ENCODE data around the gene OSBPL6.

Gene OSBPL6

DNA sequence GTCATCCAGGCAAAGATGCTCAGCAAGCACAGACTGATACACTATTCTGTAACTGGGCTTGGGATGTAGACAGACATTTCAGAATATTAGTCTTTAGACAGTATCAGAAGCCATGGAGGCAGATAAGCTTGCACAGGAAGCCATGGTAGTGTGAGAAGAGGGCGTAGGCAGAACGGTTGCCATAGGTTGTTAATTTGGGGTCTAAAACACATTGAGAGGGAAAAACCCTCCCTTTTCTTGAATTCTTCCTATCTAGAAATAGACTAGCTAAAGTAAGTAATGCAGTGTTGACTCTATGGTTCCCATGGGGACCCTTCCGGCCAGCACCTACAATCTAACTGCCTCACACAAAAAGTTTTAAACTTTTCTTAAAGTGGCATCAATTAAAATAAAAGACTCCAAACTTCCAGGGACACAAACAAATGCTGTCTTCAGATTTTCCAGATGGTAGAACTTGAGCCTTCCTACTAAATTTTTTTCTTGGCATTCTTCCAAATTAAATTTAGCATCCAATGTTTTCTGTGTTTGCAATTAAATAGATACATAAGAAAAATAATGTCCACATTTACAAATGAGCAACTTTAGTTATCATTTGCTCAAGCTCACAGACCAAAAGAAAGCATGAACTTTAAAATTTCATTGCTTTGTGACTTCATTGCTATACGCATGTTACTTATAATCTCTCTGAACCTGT lies 254.8 kb downstream of the OSBPL6 start:
- no peak for DNase-seq (ENCODE audit: low read depth in 2 of 2)

DNA sequence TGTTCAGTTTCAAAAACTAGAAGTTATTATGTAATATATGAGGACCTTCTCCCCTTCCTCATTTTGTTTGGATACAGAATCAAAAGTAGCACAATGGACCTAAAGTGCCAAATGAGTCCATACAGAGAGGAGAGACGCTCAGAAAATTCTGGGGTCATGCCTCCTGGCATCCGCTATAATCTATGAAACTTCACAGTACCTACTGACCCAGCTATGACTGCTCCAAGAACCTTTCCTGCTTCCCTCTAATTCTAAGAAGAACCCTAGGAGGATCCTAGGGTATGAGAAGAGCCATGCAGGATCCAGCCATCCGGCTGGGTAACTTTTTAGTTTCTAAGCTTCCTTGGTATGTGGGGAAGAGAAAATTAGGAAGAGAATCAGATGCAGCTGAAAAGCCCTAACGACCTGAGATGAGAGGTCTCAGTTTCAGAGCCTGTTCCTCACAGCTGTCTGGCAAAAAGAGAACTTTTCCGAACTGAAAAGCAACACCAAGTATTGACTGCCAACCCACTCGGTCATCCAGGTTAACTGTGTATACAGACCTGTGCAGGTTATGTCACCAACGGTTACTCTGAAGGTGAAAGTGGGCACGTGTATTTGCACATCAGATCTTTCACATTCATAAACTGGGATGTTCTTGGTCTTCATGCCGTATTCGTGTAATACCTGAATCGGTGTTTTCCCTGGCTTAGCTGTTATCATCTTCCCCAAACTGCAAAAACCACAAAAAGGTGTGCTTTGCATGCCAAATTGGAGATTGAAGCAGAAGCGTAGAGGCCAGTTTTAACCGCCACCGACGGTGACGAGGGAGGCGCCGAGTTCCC lies 255.6 kb downstream of the OSBPL6 start:
- no peak for DNase-seq (ENCODE audit: low read depth in 2 of 2)

DNA sequence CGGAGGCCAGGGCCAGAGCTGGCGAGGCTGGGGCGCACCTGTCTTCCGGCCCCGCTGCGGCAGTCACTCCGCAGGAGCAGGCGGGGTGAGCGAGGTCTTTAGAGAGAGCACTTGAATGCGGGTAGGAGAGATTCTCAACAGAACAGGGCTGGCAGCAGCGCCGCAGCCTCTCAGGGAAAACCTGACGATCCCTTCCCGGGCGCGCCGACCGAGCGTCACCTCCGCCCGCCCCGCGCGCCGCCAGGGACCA lies 256.1 kb downstream of the OSBPL6 start:
- no peak for DNase-seq (ENCODE audit: low read depth in 2 of 2)

DNA sequence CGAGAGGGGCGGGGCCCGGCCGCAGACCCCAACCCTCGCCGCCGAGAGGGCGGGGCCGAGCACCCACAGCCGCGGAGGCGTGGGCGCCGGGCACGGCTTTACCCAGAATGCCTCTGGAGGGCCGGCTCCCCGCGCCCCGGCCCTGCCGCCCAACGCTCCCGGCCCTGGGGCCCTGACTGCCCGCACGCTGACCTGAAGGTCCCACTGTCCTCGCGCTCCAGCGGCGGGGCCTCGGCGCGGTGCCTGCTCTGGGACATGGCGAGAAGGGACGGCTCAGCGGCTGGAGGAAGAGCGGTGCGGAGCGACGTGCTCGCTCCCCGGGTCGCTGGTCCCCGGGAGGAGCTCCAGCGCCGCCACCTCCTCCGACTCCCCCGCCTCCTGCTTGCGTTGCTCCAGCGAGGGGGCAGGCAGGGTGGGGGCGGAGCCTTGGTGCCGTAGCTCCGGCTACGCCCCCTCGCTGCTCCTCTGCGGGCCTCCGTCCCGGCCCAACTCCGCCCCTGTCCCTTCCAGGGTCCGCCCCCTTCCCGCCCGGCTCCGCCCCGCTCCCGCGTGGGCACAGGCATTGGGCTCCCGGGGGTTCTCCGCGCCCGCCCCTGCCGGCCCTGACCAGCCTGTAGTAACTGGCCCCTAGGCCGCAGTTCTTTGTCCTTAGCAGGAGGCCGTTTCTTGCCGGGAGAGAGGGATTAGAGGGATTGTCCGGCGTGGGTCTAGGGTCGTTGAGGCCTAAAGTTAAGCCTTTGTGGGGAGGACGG lies 256.6 kb downstream of the OSBPL6 start, which contains the start of the genes PJVK and PRKRA:
Gene PJVK (plus strand): TSS at position 605 of the 752 bp plus-strand sequence. CDS start 2,032 bp downstream, outside the sequence.
Gene PRKRA (minus strand): TSS at position 402 of the 752 bp plus-strand sequence. CDS start 145 bp downstream, at position 257.
- DNase-seq (ENCODE audit: low read depth in 2 of 2), result peak; percentile 88 to 97

DNA sequence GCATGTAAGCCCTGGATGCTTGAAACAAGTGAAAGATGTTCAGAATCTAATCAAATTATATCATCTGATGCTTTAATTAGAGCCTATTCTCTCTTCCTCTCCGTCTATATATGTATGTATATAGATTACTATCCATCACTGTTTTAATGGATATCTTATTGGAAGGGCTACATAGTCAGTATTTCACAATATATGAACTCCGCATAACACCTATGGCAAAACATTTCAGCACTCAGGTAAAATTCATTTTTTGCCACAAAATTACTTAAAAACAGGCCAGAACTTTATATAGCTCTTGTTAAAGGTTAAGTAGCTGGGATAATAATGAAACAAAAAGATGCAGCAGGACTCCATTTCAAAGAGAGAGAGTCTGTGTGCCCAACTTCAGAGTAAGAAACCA lies 258.0 kb downstream of the OSBPL6 start:
- DNase-seq (ENCODE audit: low read depth in 2 of 2), result no peak

All from stimulated activated CD4-positive, alpha-beta T cell treated with anti-CD3 and anti-CD28 coated beads, Interleukin-1b, Interleukin-23, amount 100 ng/mL, for 1 hour (primary cell).